T-helper 1 cell (primary cell): ENCODE results near the gene SF1.

Experiments used
- DNase-seq, 5 donors: peaks; one replicate each; pipeline ENCODE4 v3.0.0-alpha.2; 2012 to 2020

Gene SF1

GRCh38 chr11:64723117-64723906, 55.0 kb downstream of the SF1 start, which contains the start of gene NRXN2:
NRXN2 (minus strand) TSS chr11:64723197; CDS start chr11:64713699, 9,498 bp downstream.
- DNase-seq: peak; percentile 73 to 92 (median 80)

- DNase-seq: no peak
Observed at GRCh38 chr11:64722141-64723065, 55.9 kb downstream of the SF1 start.

GRCh38 chr11:64721359-64721699, 57.0 kb downstream of the SF1 start:
- no peak for DNase-seq

GRCh38 chr11:64720640-64721358, 57.5 kb downstream of the SF1 start:
- no peak for DNase-seq

GRCh38 chr11:64720167-64720566, 58.2 kb downstream of the SF1 start:
- DNase-seq: no peak

- no peak for DNase-seq
Observed at GRCh38 chr11:64719406-64719805, 58.9 kb downstream of the SF1 start.

- no peak for DNase-seq
Observed at GRCh38 chr11:64718780-64719124, 59.6 kb downstream of the SF1 start.

GRCh38 chr11:64718084-64718779, 60.1 kb downstream of the SF1 start:
- DNase-seq: no peak

- no peak for DNase-seq
Observed at GRCh38 chr11:64717268-64717578, 61.1 kb downstream of the SF1 start.

- DNase-seq: no peak
Observed at GRCh38 chr11:64716473-64717267, 61.7 kb downstream of the SF1 start.

- no peak for DNase-seq
Observed at GRCh38 chr11:64715756-64716472, 62.4 kb downstream of the SF1 start.

GRCh38 chr11:64715110-64715509, 63.2 kb downstream of the SF1 start:
- DNase-seq: no peak

- DNase-seq: no peak
Observed at GRCh38 chr11:64714666-64715065, 63.7 kb downstream of the SF1 start.
